Endothelial cell of umbilical vein (primary cell): ENCODE data around the gene RNF224. TPM values are rescaled to one million over a fixed set of nuclear protein-coding genes. Genes with fewer than 3 reads are reported as not detected.

ENCODE experiments used
- BruUV-seq: library from RNA; stranded (reverse); fragments of 400-500 nt; replicated peaks from 2 replicates; lab custom pipeline; 2021; lab: Mats Ljungman, UMichigan
- CTCF ChIA-PET: fragments of 300-600, 350-600 bp; sonication (Branson Sonifier 250); formaldehyde crosslinking; loops from one replicate; lab custom pipeline; 2021; ENCODE audit warnings: antibody characterized with exemption, inconsistent platforms; lab: Charles Lee
- POLR2A ChIA-PET: fragments of 300-600, 350-600 bp; sonication (Branson Sonifier 250); formaldehyde crosslinking; loops from one replicate; lab custom pipeline; 2021; ENCODE audit warnings: antibody characterized with exemption, inconsistent platforms; lab: Charles Lee
- DNase-seq: peaks from one replicate; pipeline ENCODE4 v3.0.0-alpha.2; 2011; ENCODE audit warnings: low read depth, low spot score
- FAIRE-seq: peaks from 2 replicates; lab custom pipeline; 2011; peaks lifted over from hg19 to GRCh38; lab: Jason Lieb, UNC
- H2AFZ ChIP-seq: 2 replicates; pipeline ENCODE4 v1.6.0; 2012; ENCODE audit warnings: low read depth, low read length, control low read depth, inconsistent platforms
- H3K27ac ChIP-seq: 2 replicates; pipeline ENCODE4 v1.5.1; 2011; ENCODE audit warnings: low read depth, mild to moderate bottlenecking, control low read depth, low read length, moderate library complexity; ENCODE audit not compliant: insufficient read depth
- H3K27me3 ChIP-seq, 2 experiments: 2 replicates each; pipeline versions ENCODE4 v1.6.0 to v1.6.1; 2011; ENCODE audit warnings: low read length in 2 of 2, mixed read lengths in 1 of 2; ENCODE audit not compliant: control insufficient read depth in 2 of 2, insufficient read depth in 2 of 2
- H3K36me3 ChIP-seq, 2 experiments: 2 replicates in 1 of 2; 3 replicates in 1 of 2; pipeline ENCODE4 v1.5.1; 2011; ENCODE audit warnings: low read length in 2 of 2, mild to moderate bottlenecking in 1 of 2, moderate library complexity in 1 of 2; ENCODE audit not compliant: control insufficient read depth in 2 of 2, insufficient read depth in 2 of 2; ENCODE audit errors: extremely low read depth in 1 of 2
- H3K4me1 ChIP-seq: 3 replicates; pipeline ENCODE4 v1.5.1; 2011; ENCODE audit warnings: mild to moderate bottlenecking, low read length; ENCODE audit not compliant: control insufficient read depth, insufficient read depth; ENCODE audit errors: extremely low read depth
- H3K4me2 ChIP-seq: 2 replicates; pipeline ENCODE4 v1.6.1; 2011; ENCODE audit warnings: low read length, control low read depth, mixed read lengths; ENCODE audit not compliant: insufficient read depth
- H3K4me3 ChIP-seq, 3 experiments: fragments of 200-600 bp in 1 of 3; sonication (generic), shearing (Covaris generic) in 1 of 3; replicated peaks in 1 of 3; 2 replicates each; pipeline ENCODE4 v1.5.1; 2011 to 2016; ENCODE audit warnings: control low read depth in 3 of 3, low read length in 3 of 3, mild to moderate bottlenecking in 2 of 3, inconsistent platforms in 1 of 3, low read depth in 1 of 3, moderate library complexity in 1 of 3; ENCODE audit not compliant: insufficient read depth in 1 of 3
- H3K79me2 ChIP-seq: 2 replicates; pipeline ENCODE4 v1.6.0; 2012; ENCODE audit warnings: low read length, inconsistent platforms; ENCODE audit not compliant: control insufficient read depth, insufficient read depth
- H3K9ac ChIP-seq: replicated peaks from 2 replicates; pipeline ENCODE3; 2011; ENCODE audit warnings: low read length, control low read depth; ENCODE audit not compliant: insufficient read depth; ENCODE audit errors: extremely low read depth
- H3K9me1 ChIP-seq: replicated peaks from 3 replicates; pipeline ENCODE4 v1.6.0; 2011; ENCODE audit warnings: mild to moderate bottlenecking, low read length; ENCODE audit not compliant: control insufficient read depth, insufficient read depth; ENCODE audit errors: extremely low read depth
- H3K9me3 ChIP-seq: replicated peaks from 2 replicates; pipeline ENCODE4 v1.5.1; 2012; ENCODE audit warnings: low read length, inconsistent platforms; ENCODE audit not compliant: control insufficient read depth, insufficient read depth
- H4K20me1 ChIP-seq: replicated peaks from 2 replicates; pipeline ENCODE3; 2011; ENCODE audit warnings: mild to moderate bottlenecking, low read length; ENCODE audit not compliant: control insufficient read depth, insufficient read depth; ENCODE audit errors: extremely low read depth
- CTCF ChIP-seq, 2 donors: IDR thresholded peaks; 1 replicate in 1 of 2; 2 replicates in 1 of 2; pipeline ENCODE4 v1.5.1; 2011; ENCODE audit warnings: low read length in 2 of 2, mild to moderate bottlenecking in 2 of 2, moderate library complexity in 2 of 2, control low read depth in 1 of 2, inconsistent platforms in 1 of 2, low read depth in 1 of 2; ENCODE audit not compliant: insufficient read depth in 1 of 2; ENCODE audit errors: extremely low read depth in 1 of 2
- EZH2 ChIP-seq: IDR thresholded peaks from 2 replicates; pipeline ENCODE4 v1.6.1; 2012; ENCODE audit warnings: borderline replicate concordance, low read depth, mild to moderate bottlenecking, moderate library complexity, low read length, inconsistent platforms; ENCODE audit not compliant: severe bottlenecking
- FOS ChIP-seq: IDR thresholded peaks from 2 replicates; pipeline ENCODE4 v1.6.1; 2011; ENCODE audit warnings: mild to moderate bottlenecking, low read length, moderate library complexity, borderline replicate concordance; ENCODE audit not compliant: insufficient read depth
- GATA2 ChIP-seq: IDR thresholded peaks from 2 replicates; pipeline ENCODE4 v1.7.0; 2011; ENCODE audit warnings: low read depth, mild to moderate bottlenecking, moderate library complexity, mixed read lengths, low read length; ENCODE audit not compliant: insufficient read length, insufficient read depth
- JUN ChIP-seq: IDR thresholded peaks from 2 replicates; pipeline ENCODE4 v1.6.1; 2011; ENCODE audit warnings: borderline replicate concordance, low read depth; ENCODE audit not compliant: insufficient read length, insufficient read depth
- MAX ChIP-seq: IDR thresholded peaks from 2 replicates; pipeline ENCODE4 v1.6.1; 2011; ENCODE audit not compliant: insufficient read depth, insufficient read length
- MYC ChIP-seq: IDR thresholded peaks from one replicate; pipeline ENCODE4 v1.6.1; 2011; ENCODE audit warnings: mild to moderate bottlenecking, low read depth, low read length
- POLR2A ChIP-seq: IDR thresholded peaks from 2 replicates; pipeline ENCODE4 v1.6.1; 2012; ENCODE audit warnings: low read depth, mild to moderate bottlenecking, control low read depth, low read length
- POLR2AphosphoS5 ChIP-seq: IDR thresholded peaks from 2 replicates; pipeline ENCODE4 v1.6.1; 2012; ENCODE audit warnings: low read depth, mild to moderate bottlenecking, control low read depth, low read length, moderate library complexity; ENCODE audit not compliant: insufficient read depth
- dilution Hi-C: fragments of 300-500 bp; cut with MboI; formaldehyde crosslinking; loops from one replicate; pipeline ENCODE4 v1.15.0; 2019; ENCODE audit warnings: low sequenced_read_pairs; ENCODE audit not compliant: extremely low pct_ligation_motif_present
- intact Hi-C: fragments of 100-400 bp; cut with micrococcal nuclease; formaldehyde crosslinking; loops from one replicate; pipeline ENCODE4 v1.10.0; 2022
- polyA plus RNA-seq, 4 experiments: library from polyadenylated mRNA; depleted of rRNA in 3 of 4; stranded (reverse) in 3 of 4; unstranded in 1 of 4; fragments of >200 nt; gene quantifications; 2 replicates each; pipeline versions ENCODE4 v1.2.1 to v1.2.3, GENCODE V29; 2011 to 2012; ENCODE audit warnings: missing spikeins in 1 of 4
- total RNA-seq: library from RNA; stranded (reverse); gene quantifications from 2 replicates; pipeline ENCODE4 v1.2.3, GENCODE V29; 2021

Gene RNF224
- total and polyA plus RNA-seq, 2 donors (not counting 3 experiments of a cell fraction or from before 2014, with no cell fraction given), result not detected

GRCh38 chr9:137277329-137278041 lies 50.2 kb downstream of the RNF224 start, which contains the start of gene TOR4A:
TSS of gene TOR4A (plus strand) at chr9:137277726. CDS start at chr9:137278690, 964 bp downstream.
- H3K4me3 ChIP-seq, result peak within 1 kb of the TSS; percentile 39 to 60 (median 51)
- no peaks in the 10 kb centered on the region for H4K20me1 ChIP-seq
- FAIRE-seq (peak; percentile 99), DNase-seq (peak; percentile 93)
- no peaks in the 10 kb centered on the region for H3K9me1 ChIP-seq
- H3K4me2 ChIP-seq, result peak within 1 kb of the TSS; percentile 52
- no peaks in the 10 kb centered on the region for H3K27me3 ChIP-seq
- peaks cover 10 to 16% of the 10 kb centered on the region in 2 experiments for H3K36me3 ChIP-seq
- dilution Hi-C loops (no loop called here), intact Hi-C loops (loop anchor here (1.0 kb wide), 4 partner anchors 8 to 36 kb away; partner anchors contain the start of genes NELFB and TUBB4B)
- TSS peak; percentile 29 for BruUV-seq
- H3K79me2 ChIP-seq, result peaks cover 42% of the 10 kb centered on the region
- peak within 1 kb of the TSS; percentile 79 for H3K9ac ChIP-seq
- no peak for TF ChIP-seq MYC
- TF ChIP-seq FOS, result peak; percentile 83
- peak; percentile 29 to 39 for TF ChIP-seq CTCF (IDR thresholded peaks at IDR 0.05; ENCODE audit: extremely low read depth in 1 of 2, insufficient read depth in 1 of 2, low read depth in 1 of 2, low read length in 2 of 2)
- no peak for TF ChIP-seq GATA2
- TF ChIP-seq MAX, result no peak
- TF ChIP-seq JUN, result peak; percentile 38
- peak; percentile 99 for TF ChIP-seq POLR2AphosphoS5
- peak; percentile 95 for TF ChIP-seq POLR2A
- no peak for TF ChIP-seq EZH2
- no peak within 1 kb of the TSS for H2AFZ ChIP-seq
- H3K4me1 ChIP-seq, result peaks cover 25% of the 10 kb centered on the region
- CTCF ChIA-PET, result interaction anchor here (0.6 to 2.7 kb wide), 10 partner anchors 10 to 41 kb away, joined by 3 to 23 read pairs (median 5); partner anchors contain the start of gene NRARP
- H3K9me3 ChIP-seq, result no peaks in the 10 kb centered on the region
- POLR2A ChIA-PET, result interaction anchor here (0.5 to 2.0 kb wide), 8 partner anchors 9 to 41 kb away, joined by 3 to 11 read pairs (median 4); partner anchors contain the start of gene TUBB4B
- peak within 1 kb of the TSS; percentile 91 for H3K27ac ChIP-seq
